Stimulated activated CD8-positive, alpha-beta memory T cell treated with anti-CD3 and anti-CD28 coated beads, Interleukin-15, amount 100 ng/mL, for 48 hours (primary cell): ENCODE measurements around the gene STOML1.

Experiments used
- DNase-seq, 2 donors: peaks; one replicate each; pipeline ENCODE4 v3.0.0-alpha.2; 2020; ENCODE audit warnings: low read depth in 2 of 2

Gene STOML1

DNA sequence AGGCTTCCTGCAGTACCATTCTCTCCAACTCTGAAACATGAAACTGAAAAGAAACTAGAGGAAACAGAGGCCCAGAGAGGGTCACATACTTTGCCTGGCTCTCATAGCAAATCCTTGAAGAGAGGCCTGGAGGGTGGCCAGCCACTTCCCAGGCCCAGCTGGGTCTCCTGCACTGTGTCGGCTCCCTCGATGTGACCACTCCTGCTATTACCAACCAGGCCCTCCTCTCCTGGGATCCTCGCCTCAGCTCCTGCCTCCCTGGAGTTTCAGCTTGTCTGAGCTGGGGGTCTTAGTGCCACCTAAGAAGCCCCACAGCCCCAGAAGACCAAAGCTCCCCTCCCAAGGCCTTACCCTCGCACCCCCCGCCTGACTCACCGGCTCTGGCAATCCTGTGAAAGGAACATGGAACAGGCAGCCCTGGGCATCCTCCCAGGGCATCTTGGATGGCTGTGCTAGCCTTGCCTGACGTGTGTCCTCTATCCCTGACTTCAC lies 61.3 kb downstream of the STOML1 start:
- DNase-seq = no peak

DNA sequence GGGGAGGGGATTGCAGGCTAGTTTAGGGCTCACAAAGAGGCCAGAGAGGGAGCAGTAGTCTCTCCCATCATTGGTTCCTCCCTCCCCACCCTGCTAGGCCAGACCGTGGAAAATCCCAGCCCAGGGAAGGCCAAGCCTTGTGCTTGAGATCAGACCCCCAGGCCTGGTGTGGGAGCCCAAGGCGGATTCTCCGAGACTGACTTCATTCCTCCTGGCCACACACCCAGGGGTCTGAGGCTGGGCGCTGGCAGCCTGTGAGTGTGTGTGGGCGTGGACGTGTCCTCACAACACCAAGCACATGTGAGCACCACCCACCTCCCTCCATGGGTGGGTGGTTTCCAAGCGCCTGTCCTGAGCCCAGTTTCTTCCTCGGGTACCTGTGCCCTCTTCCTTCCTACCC lies 61.7 kb downstream of the STOML1 start:
- DNase-seq = no peak

DNA sequence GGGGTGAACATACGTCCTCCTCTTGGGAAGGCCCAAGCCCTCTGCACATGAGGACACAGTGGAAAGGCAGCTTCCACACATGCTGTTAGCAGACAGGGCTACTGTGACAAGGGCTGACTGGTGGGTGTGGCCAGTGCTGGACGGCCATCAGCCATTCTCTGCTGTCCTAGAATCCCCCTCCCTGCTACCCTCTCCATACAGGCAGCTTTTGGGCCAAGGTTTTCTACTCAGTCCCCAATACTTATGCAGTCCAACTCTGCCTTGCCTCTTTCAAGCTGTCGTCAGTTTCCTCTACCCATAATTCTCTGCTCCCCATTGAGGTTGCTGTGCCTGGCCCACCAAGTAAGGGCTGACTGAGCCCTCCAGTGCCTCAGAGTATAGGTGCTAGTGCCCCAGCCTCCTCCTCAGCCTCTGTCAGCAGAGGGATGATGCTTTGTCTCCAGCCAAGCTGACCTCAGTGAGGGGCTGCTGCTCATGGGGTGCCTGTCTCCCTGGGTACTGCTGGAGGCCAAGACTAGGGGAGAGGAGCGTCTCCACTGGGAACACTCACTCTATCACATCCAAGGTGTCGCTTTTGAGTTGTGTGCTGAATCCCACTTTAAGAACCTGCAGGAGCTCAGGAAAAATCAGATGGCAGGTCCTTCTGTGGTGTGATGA lies 63.0 kb downstream of the STOML1 start:
- no peak for DNase-seq
